ENCODE data around the gene BANP. TPM values are rescaled to one million over a fixed set of nuclear protein-coding genes. Genes with fewer than 3 reads are reported as not detected.
A peak's percentile ranks its signal among the peaks of the same experiment; 100 is the strongest.
"Not testable (repeated sequence)": the region's sequence is repeated elsewhere in the genome, so short reads cannot be mapped to it uniquely, and the experiment has no call there.

Gene BANP
- total and polyA plus RNA-seq, 2 of the 8 experiments (the other 6 are each of a cell fraction or from before 2014, with no cell fraction given) = 25.8 to 39.8 TPM

DNA sequence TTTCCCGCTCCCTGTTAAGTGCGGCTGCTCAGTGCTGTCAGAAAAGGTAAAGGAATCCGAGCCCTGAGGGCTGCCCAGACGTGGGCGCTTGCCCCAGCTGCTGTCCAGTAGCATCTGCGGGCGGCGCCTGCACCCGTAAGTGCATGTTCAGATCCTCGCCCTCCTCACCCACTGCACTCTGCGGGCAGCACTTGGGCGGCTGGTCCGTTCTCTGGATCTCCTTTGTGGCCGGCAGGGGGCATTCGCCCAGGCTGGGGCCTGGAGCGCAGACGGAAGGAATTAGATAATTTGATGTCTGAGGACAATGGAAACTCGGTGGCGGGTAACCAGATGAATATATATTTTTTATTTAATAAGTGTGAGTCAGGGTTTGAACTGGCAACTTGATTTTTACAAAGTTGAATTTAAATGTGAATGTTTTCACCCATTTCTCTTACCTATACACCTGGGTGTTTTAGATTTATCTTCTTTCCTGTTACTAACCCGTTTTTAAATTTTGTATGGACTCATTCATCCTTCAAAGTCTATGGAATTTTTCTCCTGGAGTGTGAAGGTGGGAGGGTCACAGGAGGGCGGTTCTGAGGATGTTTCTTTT is 73.4 kb downstream of the BANP start:
- H2BK15ac ChIP-seq (ENCODE audit: low read length); H3K79me1 ChIP-seq (ENCODE audit: low read depth, low read length); H3K9me3 ChIP-seq (ENCODE audit: insufficient read depth in 2 of 2, low read depth in 1 of 2, low read length in 1 of 2); H4K5ac ChIP-seq (ENCODE audit: insufficient read length, low read depth, low read length); H3K14ac ChIP-seq (ENCODE audit: insufficient read length); H4K20me1 ChIP-seq (replicated peaks in 1 of 2; ENCODE audit: control insufficient read depth in 1 of 2, insufficient read depth in 2 of 2, low read length in 2 of 2); H3K27me3 ChIP-seq (replicated peaks in 1 of 4; ENCODE audit: control insufficient read depth in 3 of 4, extremely low read depth in 1 of 4, insufficient read depth in 3 of 4, low read length in 3 of 4); H3K27ac ChIP-seq (ENCODE audit: low read depth, low read length); FAIRE-seq; H3K4me1 ChIP-seq (replicated peaks in 1 of 4; ENCODE audit: control insufficient read depth in 3 of 4, insufficient read depth in 4 of 4, low read length in 3 of 4); H2AFZ ChIP-seq (ENCODE audit: low read length); H3K56ac ChIP-seq (replicated peaks; ENCODE audit: insufficient read length, low read depth, low read length); H3K23ac ChIP-seq (ENCODE audit: insufficient read length); H3K4ac ChIP-seq (replicated peaks; ENCODE audit: insufficient read length, low read depth, low read length); H3K4me3 ChIP-seq (ENCODE audit: extremely low read depth in 1 of 4, insufficient read depth in 2 of 4, low read depth in 3 of 4, low read length in 4 of 4); H2BK120ac ChIP-seq (replicated peaks; ENCODE audit: low read depth, low read length); H2BK5ac ChIP-seq (ENCODE audit: low read depth, low read length); H2BK12ac ChIP-seq (ENCODE audit: low read depth, low read length); POLR2A ChIA-PET (ENCODE audit: partially characterized antibody); H3K23me2 ChIP-seq (ENCODE audit: low read depth, low read length); H2BK20ac ChIP-seq (ENCODE audit: low read length); H3K79me2 ChIP-seq (ENCODE audit: control insufficient read depth in 1 of 2, insufficient read depth in 2 of 2, low read length in 2 of 2); H3K18ac ChIP-seq (ENCODE audit: extremely low read depth, low read length); H4K91ac ChIP-seq (replicated peaks; ENCODE audit: insufficient read length, low read length); H2AK5ac ChIP-seq (ENCODE audit: low read depth, low read length); H3K36me3 ChIP-seq (ENCODE audit: control insufficient read depth in 2 of 4, insufficient read depth in 4 of 4, low read length in 3 of 4); H3K9ac ChIP-seq (replicated peaks in 1 of 4; ENCODE audit: extremely low read depth in 1 of 4, low read depth in 3 of 4, low read length in 3 of 4); H3K4me2 ChIP-seq (ENCODE audit: insufficient read depth in 1 of 2, low read depth in 2 of 2, low read length in 2 of 2): not testable (repeated sequence)
- peak; percentile 34 to 58; a peak in 3 of 4 replicates for TF ChIP-seq RAD21 (IDR thresholded peaks at IDR 0.05 in 1 of 2, conservative IDR thresholded peaks at IDR 0.05 in 1 of 2; ENCODE audit: low read depth in 2 of 2, low read length in 2 of 2)
- TF ChIP-seq, protein P1, sequence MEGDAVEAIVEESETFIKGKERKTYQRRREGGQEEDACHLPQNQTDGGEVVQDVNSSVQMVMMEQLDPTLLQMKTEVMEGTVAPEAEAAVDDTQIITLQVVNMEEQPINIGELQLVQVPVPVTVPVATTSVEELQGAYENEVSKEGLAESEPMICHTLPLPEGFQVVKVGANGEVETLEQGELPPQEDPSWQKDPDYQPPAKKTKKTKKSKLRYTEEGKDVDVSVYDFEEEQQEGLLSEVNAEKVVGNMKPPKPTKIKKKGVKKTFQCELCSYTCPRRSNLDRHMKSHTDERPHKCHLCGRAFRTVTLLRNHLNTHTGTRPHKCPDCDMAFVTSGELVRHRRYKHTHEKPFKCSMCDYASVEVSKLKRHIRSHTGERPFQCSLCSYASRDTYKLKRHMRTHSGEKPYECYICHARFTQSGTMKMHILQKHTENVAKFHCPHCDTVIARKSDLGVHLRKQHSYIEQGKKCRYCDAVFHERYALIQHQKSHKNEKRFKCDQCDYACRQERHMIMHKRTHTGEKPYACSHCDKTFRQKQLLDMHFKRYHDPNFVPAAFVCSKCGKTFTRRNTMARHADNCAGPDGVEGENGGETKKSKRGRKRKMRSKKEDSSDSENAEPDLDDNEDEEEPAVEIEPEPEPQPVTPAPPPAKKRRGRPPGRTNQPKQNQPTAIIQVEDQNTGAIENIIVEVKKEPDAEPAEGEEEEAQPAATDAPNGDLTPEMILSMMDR (IDR thresholded peaks at IDR 0.05; ENCODE audit: control extremely low read depth in 1 of 3, insufficient read depth in 1 of 3, low read depth in 1 of 3, low read length in 3 of 3) = peak; percentile 58 to 63 (median 59)
- 0 out of 2 replicates have a peak, but pooled peaks have one; percentile 53 for TF ChIP-seq GABPA (IDR thresholded peaks at IDR 0.05; ENCODE audit: borderline replicate concordance, insufficient read depth, low read length)
- peak in 1 of 2 experiments; percentile 76 for DNase-seq (ENCODE audit: low read depth in 1 of 2, low spot score in 2 of 2)
- CTCF ChIA-PET (ENCODE audit: partially characterized antibody) = interaction anchor here (1.1 to 2.2 kb wide), 3 partner anchors 12 to 22 kb away, joined by 3 to 9 read pairs (median 7); no protein-coding TSS in a partner anchor
- peak overlapping the region; percentile 79; the same call in 1 of the 2 replicates for H4K8ac ChIP-seq (ENCODE audit: extremely low read depth, insufficient read depth, low read length)
- WGBS, 2 experiments (ENCODE audit: extremely low coverage in 1 of 2, insufficient coverage in 1 of 2, insufficient read length in 1 of 2, insufficient replicate concordance in 2 of 2, low coverage in 1 of 2, low lambda C conversion rate in 2 of 2, missing lambda C conversion rate in 1 of 2) = 66% methylated on average over 17 of the region's 21 CpGs; no CpG with 5 or more reads in 1 of the 2 experiments
